GM19372 (cell line): ENCODE results near the gene CORO2B.
"Not testable (repeated sequence)": the region's sequence is repeated elsewhere in the genome, so short reads cannot be mapped to it uniquely, and the experiment has no call there.

Experiments used
- ATAC-seq: cut with Tn5 transposase; IDR thresholded peaks from one replicate; pipeline ENCODE4 v1.9.1; 2021; ENCODE audit warnings: mild to moderate bottlenecking, low read depth, moderate library complexity; ENCODE audit not compliant: unreplicated experiment

CORO2B gene

DNA sequence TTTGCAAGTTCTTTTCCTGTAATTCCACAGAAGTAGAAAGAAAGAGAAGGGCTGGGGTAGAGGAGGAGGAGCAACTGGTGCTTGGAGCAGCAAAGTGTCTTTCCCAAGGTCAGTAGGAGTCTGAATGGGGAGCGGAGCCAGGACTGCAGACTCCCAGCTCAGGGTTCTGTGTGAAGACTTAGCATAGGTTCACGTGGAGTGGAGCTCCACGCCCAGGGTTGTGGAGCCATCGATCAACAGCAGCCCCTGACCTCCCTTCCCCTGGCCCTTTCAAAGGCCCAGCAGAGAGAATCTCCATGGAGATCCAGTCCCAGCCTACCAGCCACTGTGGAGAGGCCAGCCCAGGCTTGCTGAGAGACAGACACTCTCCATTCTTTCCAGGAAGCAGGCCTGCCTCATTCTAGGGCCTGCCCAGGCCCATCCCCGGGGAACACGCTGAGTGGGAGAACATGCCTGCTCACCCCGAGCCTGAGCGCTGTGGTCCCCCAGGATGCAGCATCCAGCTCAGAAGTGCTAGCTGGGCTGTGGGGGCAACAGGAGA lies 62.1 kb downstream of the CORO2B start:
- ATAC-seq = no peak

DNA sequence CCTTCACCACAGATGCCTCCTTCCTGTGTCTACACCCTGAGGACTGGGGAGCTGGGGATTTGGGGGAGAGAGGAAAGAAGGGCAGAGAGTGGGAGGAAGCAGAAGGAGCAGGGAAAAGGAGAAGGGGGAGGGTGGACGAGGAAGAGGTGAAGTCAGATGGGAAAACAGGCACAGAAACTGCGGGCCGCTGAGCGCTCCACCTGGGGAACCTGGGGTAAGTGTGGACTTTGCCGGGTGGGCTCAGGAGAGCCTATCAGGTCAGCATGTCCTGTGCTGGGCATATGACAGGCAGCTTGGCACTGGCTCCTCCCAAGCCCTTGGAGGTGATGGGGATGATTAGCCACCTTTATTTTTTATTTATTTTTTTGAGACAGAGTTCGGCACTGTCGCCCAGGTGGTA lies 62.6 kb downstream of the CORO2B start:
- no peak for ATAC-seq

DNA sequence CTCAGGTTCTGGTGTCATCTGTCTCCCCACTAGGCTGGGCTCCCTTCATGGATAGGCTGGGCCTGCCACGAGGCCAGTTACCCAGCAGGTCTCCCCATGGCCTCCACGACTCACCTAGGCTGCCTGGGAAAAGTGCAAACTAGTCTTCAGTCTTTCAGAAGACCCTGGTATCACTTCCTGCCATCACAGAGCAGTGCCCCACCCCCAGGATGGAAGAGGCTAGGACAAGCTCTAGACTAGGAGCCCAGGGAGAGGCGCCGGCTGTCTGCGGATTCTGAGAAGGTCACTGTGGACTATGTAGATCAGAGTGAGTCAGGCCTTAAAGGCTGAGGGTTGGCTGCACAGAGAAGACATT lies 63.7 kb downstream of the CORO2B start:
- no peak for ATAC-seq

DNA sequence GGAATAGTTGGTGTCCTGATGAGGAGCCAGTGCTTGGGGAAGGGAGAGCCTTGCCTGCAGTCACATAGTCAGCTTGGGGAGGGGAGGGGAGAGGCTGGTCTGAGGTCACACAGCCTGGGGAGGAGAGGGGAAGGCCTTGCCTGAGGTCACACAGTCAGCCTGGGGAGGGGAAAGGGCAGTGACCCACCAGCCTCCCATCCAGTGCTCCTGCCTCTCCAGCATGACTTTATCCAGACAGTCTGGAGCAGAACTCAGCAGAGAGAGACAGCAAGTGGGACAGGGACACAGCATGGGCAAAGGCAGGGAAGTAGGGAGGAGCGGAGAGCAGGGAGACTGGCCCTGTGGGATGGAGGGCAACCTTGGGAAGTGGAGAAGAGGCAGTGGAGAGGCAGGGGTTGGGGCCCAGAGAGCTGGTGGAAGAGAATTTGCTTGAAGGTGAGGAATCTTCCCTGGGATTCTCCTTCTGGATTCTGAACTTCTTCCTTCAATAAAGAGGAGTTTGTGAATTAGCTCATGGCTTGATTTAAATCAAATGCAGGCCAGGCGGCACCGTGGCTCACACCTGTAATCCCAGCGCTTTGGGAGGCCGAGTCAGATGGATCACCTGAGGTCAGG lies 64.5 kb downstream of the CORO2B start:
- no peak for ATAC-seq

DNA sequence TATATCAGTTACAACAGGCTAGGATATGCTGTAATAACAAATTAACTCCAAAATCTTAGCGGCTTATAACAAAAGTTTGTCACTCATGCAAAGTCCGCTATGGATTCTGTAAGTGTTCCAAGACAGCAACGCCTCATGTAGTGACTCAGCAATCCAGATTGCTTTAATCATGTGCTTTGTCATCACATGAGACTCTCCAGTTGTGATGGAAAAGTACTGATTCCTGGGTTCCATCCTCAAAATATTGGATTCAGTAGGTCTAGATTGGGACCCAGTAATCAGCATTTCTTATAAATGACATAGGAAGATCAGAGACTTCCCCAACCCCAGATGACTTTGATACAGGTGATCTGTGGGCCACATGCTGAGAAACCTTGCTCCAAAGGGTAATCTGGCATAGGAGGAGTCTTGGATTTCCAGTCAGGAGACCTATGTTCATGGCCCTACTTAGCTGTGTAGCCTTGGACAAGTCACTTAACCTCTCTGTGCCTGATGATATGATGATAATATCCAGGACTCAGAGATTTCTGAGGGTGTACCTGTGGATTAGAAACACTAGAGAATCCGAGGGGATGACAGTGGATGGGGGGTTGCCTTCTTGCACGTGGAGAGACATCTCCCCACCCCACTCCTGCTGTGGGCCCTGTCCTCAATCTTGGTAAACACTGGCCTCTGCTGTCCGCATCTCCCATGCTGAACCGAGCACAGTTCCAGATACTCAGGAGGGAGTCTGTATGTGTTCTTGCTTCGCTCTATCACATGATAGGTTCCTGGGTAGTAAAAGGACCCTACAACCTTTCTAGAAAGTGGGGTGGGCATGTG lies 65.5 kb downstream of the CORO2B start:
- no peak for ATAC-seq

DNA sequence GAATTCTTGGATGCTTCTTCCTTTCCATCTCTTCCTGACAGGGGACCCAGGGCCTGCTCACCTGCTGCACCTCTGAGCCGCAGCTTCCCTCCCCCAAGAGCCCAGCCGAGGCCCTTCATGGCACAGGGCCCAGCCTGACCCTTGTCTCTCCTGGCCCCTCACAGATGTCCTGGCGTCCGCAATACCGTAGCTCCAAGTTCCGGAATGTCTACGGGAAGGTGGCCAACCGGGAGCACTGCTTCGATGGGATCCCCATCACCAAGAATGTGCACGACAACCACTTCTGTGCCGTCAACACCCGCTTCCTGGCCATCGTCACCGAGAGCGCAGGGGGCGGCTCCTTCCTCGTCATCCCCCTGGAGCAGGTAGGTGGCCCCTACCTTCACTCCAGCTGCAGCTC lies 66.2 kb downstream of the CORO2B start:
- no peak for ATAC-seq

DNA sequence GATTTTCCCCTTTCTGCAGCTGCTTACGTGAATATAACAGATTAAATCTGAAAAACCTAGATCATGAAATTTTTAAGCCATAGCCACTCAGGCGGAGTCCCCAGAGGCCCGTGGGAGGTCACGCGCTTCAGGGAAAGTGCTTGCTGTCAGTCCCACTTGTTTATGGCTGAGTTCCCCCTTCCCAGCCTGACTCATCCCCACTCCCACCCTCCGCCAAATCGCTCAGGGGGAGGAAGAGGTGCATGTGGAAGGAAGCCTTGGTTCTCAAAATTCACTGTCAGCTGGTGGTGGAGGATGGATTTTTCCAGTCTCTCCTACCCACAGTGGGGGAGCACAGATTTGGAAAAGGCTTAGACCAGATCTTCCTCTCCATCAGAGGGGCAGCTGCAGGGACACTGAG lies 67.4 kb downstream of the CORO2B start:
- ATAC-seq = no peak

DNA sequence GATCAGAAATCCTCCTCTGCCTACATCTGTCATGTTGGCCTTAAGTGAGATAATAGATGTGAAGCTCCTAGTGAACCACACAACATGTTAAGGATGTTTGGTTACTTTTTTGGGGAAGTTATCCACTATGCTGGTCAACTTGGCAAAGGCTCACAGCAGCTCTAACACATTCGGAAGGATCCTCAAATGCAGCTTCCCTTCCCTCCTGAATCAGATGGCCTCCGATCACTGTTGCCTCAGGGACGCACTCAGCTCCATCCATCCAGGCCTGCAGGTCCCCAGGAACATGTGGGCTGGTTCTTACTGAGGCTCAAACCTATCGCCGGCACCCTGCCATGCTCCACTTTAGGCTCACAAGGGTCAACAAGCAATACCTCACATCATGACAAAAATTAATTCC lies 67.9 kb downstream of the CORO2B start:
- no peak for ATAC-seq

DNA sequence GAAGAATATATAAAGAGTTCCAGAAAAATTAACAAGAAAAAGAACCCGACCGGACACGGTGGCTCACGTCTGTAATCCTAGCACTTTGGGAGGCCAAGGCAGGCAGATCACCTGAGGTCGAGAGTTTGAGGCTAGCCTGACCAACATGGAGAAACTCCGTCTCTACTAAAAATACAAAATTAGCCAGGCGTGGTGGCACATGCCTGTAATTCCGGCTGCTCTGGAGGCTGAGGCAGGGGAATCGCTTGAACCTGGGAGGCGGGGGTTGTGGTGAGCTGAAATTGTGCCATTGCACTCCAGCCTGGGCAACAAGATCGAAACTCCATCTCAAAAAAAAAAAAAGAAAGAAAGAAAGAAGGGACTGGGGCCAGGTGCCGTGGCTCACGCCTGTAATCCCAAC lies 68.6 kb downstream of the CORO2B start:
- not testable (repeated sequence) for ATAC-seq

DNA sequence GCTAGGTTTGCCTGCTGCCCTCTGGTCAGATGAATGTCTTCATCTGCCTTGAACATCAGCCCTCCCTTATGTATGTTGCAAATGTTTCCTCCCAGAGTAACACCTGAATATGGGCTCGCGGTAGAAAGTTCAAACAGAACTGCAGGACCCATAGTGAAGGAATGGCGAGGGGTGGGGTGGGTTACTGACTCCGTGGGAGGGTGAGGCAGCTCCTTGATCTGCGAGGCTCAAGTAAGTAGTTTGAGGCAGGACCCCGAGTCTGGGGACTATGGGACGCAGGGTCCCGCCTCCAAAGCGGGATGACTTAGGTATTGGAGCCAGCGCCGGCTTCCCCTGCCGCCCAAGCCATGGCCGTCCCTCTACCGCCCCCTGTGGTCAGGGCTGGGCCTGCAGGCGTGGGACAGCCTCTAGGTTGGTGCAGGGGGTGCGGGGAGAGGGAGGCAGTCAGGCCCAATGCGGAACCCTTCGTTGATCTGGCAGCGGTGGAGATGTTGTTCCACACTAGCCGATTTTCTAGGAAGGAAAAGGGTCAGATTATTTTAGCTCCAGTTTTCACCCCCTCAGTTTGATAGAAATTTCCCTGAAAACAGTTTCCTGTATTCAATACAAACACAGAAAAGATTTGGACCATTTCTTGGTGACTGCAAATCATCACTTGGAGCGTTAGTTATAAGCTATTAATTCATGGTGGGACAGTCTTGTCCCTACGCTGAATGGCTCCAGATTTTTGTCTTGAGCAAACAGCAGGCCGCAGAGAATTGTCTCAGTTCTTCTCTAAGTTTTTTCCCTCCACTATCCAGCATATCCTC lies 72.3 kb downstream of the CORO2B start:
- ATAC-seq = no peak

DNA sequence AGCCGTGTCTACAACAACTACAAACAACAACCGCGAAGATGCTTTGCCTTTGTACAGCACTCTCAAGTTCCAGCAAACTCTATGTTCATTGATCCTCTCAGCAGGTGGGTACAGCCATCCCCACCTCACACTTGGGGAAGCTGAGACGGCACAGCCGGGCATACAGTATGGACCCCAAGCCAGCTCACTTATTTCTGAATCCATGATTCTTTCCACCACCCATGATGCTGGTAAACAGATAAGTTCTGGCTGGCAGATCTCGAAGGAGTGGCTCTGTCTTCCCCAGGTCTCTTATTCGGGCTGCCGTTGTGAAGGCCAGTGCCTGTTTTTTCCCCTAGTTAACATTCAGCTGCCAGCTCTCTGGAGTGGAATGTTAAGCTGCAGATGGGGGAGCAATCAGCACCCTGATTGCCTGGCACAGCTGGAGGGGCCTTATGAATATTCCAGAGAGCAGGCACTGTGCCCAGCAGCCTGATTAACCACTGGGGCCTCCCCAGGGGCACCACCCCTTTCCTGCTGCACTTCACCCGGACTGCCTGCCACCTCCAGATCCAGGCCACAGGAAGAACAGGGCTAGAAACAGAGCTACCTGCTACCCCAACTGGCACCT lies 73.2 kb downstream of the CORO2B start:
- ATAC-seq = no peak

DNA sequence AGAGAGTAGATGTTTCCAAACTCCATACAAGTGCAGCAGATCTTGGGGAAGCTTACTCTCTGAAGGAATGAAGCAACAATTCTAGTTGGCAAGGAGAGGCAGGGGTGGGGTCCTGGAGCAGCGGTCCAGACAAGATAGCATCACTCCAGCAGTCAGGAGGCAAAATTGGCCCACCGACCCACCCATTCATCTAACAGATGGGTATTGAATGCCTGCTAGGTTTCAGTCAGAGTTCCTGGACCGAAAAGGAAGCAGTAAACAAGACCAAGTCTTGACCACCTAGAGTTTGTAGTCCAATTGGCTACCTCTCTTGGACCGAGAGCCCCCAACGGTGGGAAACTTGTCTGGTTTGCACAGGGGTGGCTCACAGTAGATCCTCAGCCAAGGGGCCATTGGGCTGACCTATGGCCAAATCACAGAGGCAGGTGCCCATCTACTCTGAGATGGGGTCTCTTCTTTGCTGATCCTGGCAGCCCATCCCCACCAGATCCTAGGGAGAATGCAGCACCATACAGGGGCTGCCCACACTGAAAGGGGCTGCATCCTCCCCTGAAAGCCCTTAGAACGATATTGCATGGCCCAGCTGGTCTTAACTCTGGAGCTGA lies 74.3 kb downstream of the CORO2B start:
- no peak for ATAC-seq

DNA sequence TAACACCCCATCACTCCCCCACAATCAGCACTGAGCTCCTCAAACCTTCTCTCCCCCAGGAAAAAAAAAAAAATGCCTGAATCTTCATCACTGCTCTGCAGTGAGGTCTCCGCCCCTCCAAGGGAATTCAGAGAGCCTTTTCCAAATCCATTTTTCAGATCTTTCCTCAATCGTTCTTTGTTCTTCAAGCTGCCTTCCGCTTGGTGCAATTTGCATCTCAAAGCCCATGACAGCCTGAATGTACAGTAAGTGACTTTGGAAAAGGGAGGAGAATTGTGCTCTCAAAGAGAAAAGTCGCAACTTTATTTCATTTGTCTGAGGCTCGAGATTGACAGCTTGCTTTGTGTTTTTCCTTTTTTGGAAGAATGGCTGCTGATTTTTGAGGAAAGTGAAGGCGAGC lies 75.0 kb downstream of the CORO2B start:
- no peak for ATAC-seq

DNA sequence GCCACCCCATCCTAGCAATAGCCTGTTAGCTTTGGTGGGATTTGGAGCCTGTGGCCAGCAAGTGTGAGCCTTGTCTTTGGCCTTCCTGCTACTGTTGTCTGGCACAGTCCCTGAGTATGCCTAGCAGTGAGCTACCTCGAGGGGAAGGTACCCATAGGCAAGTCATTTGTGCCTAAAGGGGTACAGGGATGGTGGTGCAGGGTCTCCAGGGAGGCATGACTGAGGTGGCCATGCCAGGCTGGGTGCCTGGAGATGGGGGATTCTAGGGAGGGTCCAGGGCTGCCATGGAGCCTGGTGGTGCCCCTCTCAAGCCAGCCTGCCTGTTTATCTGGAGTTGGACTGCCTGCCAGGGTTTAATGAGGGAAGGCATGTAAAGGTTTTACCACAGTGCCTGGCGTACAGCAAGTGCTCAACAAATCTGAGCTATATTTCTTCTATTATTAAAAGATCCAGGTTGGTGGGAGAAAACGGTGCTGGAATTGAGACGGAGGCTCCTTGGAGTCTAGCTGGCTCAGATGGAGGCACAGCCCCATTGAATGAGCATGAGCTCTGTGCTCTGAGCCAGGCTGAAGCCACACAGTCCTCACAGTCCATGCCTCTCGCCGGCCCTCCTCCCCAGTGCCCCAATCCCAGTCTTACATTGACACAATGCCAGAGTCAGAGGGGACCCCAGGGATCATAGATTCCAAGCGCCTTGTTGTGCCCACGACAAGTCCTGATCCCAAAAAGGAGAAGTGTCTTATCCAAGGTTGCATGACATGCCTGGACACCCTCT lies 76.2 kb downstream of the CORO2B start:
- no peak for ATAC-seq

DNA sequence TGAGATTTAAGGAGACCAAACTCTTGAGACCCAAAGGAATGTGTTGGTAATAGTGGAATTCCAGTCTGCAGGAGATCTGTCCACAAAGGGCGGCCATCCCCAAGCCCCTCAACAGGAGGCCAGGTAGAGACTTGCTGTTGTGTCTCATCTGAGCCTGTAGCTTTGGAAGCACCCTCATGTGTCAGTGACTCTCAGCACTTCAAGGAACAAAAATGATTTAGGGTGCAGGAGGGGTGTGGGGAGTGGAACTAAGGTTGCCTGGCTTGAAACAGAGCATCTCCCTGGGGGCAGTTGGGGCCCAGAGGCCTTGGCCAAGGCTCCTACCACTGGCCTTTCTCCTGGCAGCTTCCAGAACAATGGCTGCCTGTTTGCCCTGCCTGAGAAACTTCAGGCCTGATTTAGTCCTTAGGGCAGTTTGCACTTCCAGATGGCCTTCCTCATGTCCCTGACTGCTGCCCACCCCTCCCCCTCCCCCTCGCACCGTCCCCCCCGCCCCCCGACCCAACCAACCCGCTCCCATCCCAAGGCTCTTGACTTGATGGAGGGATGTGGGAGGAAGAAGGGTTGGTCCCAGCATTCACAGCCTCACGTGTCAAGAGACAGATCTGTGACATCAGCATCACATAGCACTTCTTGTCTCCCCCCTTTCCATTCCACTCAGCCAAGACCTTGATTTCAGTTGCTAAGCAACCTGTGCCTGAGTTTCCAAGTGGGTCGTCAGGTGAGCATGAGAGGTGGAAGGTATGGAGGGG lies 77.1 kb downstream of the CORO2B start:
- no peak for ATAC-seq

DNA sequence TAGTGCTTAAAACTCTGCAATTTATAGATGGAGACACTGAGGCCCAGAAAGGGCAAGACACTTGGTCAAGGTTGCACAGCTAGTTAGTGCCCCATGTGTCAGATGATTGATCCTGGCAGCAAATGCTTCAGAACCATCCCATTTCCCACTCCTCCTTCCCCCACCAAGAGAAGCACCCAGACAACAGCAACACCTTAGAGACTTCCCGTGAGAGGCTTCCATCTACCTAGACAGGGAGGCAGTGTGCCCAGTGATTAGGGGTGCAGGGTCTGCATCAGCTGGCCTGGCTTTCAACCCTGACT lies 77.6 kb downstream of the CORO2B start:
- no peak for ATAC-seq

DNA sequence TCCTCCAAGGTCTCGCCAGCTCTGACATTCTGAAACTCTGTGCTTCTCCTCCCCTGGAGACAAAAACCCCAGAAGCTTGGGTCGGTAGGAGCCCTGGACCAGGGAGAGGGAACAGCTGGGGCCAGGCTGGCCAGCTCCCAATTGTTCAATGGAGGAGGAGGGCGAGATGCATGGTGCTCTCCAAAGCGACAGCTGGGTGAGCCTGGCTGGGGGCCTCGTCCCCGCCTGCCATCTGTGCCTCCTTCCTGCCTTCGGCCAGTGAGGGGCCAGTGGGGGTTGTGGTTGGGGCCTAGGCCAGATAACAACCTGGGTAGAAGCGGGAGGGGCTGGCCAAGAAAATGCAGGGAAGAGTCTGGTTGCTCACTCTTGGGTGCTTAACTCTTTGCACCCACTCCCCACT lies 79.4 kb downstream of the CORO2B start:
- ATAC-seq = no peak

DNA sequence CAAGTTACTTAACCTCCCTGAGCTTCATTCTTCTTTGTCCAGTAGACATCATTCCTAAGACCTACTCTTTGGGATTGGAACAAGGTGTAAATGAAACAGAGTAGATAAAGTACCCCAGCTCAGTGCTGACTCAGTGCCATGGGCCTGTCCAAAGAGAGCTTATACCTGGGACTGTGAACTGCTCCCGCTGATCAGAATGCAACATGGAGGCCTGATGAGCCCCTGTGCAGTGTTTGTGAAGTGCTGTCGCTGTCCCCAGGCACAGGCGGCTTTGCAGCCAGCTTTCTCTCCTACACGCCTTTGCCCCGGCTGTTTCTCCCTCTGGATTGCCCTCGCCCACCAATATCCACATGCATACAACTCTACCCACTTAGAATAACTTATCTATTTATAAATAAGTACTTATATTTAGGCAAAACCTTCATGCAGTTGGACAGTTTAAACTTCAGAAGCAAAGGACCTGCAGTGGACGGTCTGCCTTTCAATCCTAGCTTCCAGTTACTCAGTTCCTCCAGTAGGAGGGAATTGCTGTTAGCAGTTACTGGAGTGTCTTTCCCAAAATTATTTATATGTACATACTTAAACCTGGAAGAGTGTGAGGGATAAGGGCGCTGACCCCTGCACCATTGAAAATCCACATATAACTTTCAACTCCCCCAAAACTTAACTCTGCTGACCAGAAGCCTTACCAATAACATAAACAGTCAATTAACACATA lies 80.0 kb downstream of the CORO2B start:
- no peak for ATAC-seq

DNA sequence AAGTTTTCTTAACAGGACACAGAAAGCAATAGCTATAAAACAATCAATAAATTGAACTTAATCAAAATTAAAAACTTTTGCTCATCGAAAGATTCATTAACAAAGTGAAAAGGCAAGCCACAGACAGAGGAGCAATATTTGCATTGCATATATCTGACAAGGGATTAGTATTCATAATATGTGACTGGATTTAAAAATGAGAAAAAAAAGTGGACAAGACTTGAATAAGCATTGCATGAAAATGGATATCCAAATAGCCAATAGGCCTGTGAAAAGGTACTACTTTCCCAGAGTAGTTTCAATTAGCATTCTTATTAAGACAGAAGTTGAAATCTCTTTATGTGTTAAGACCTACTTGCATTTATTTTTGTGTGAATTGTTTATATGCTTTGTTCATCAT lies 84.7 kb downstream of the CORO2B start:
- no peak for ATAC-seq
